GM23338 (cell line): ENCODE measurements around the gene TEX54. TPM values are rescaled to one million over a fixed set of nuclear protein-coding genes. Genes with fewer than 3 reads are reported as not detected.
A peak's percentile ranks its signal among the peaks of the same experiment; 100 is the strongest.

Experiments
- ATAC-seq: fragments of 200-7000 bp; cut with Tn5 transposase; 3 replicates; pipeline ENCODE4 v1.9.1; 2020
- DNase-seq: peaks from one replicate; pipeline ENCODE4 v3.0.0-alpha.2; 2015; ENCODE audit warnings: low spot score
- H2AFZ ChIP-seq: fragments of 200-600 bp; sonication (generic); 2 replicates; pipeline ENCODE4 v1.8.0; 2016; ENCODE audit warnings: antibody characterized with exemption, mild to moderate bottlenecking, moderate library complexity
- H3F3A ChIP-seq: fragments of 200-600 bp; sonication (generic); replicated peaks from 2 replicates; pipeline ENCODE4 v1.8.0; 2017; ENCODE audit warnings: antibody characterized with exemption, mixed run types, low read depth
- H3K27ac ChIP-seq: fragments of 200-600 bp; sonication (generic); 2 replicates; pipeline ENCODE4 v1.6.1; 2016; ENCODE audit warnings: low read depth
- H3K27me3 ChIP-seq: fragments of 200-600 bp; sonication (generic); 2 replicates; pipeline ENCODE4 v1.8.0; 2016; ENCODE audit warnings: mild to moderate bottlenecking, mixed run types, moderate library complexity; ENCODE audit not compliant: insufficient read depth
- H3K36me3 ChIP-seq: fragments of 200-600 bp; sonication (generic); 2 replicates; pipeline ENCODE4 v1.8.0; 2016; ENCODE audit warnings: mild to moderate bottlenecking; ENCODE audit not compliant: insufficient read depth
- H3K4me1 ChIP-seq: fragments of 200-600 bp; sonication (generic); 2 replicates; pipeline ENCODE4 v1.8.0; 2016; ENCODE audit warnings: mild to moderate bottlenecking, moderate library complexity; ENCODE audit not compliant: insufficient read depth
- H3K4me2 ChIP-seq: fragments of 200-600 bp; sonication (generic); 2 replicates; pipeline ENCODE4 v1.7.1; 2017; ENCODE audit warnings: mixed run types
- H3K4me3 ChIP-seq: fragments of 200-600 bp; sonication (generic); 2 replicates; pipeline ENCODE4 v1.6.1; 2016; ENCODE audit warnings: mixed run types
- H3K79me2 ChIP-seq: fragments of 200-600 bp; sonication (generic); replicated peaks from 2 replicates; pipeline ENCODE4 v1.8.0; 2017; ENCODE audit warnings: mild to moderate bottlenecking; ENCODE audit not compliant: insufficient read depth
- H3K9me2 ChIP-seq: fragments of 200-600 bp; sonication (generic); 2 replicates; pipeline ENCODE4 v1.8.0; 2017; ENCODE audit not compliant: insufficient read depth
- H4K20me1 ChIP-seq: fragments of 200-600 bp; sonication (generic); replicated peaks from 2 replicates; pipeline ENCODE4 v1.8.0; 2017; ENCODE audit warnings: mild to moderate bottlenecking; ENCODE audit not compliant: insufficient read depth
- H3K27ac Mint-ChIP-seq: 2 replicates; pipeline ENCODE4 v1.8.0; 2020; ENCODE audit warnings: inconsistent platforms, mild to moderate bottlenecking, moderate library complexity, mixed read lengths
- H3K27me3 Mint-ChIP-seq: 3 replicates; pipeline ENCODE4 v1.8.0; 2022; ENCODE audit warnings: low read depth, mild to moderate bottlenecking, moderate library complexity, mixed read lengths, inconsistent platforms; ENCODE audit not compliant: insufficient read depth, poor library complexity
- H3K36me3 Mint-ChIP-seq: 3 replicates; pipeline ENCODE4 v1.8.0; 2021; ENCODE audit warnings: low read depth, mild to moderate bottlenecking, inconsistent platforms, moderate library complexity, mixed read lengths
- H3K4me1 Mint-ChIP-seq: 3 replicates; pipeline ENCODE4 v1.8.0; 2020; ENCODE audit warnings: mild to moderate bottlenecking, inconsistent platforms, mixed read lengths
- H3K4me3 Mint-ChIP-seq: 3 replicates; pipeline ENCODE4 v1.8.0; 2021; ENCODE audit warnings: moderate library complexity, mild to moderate bottlenecking, inconsistent platforms, mixed read lengths
- H3K9me3 Mint-ChIP-seq: 3 replicates; pipeline ENCODE4 v1.8.0; 2020; ENCODE audit warnings: moderate library complexity, mild to moderate bottlenecking, inconsistent platforms, mixed read lengths
- CREB1 ChIP-seq: fragments of 250-450 bp; sonication (Bioruptor Pico); IDR thresholded peaks from 2 replicates; pipeline ENCODE4 v1.5.0; 2020; ENCODE audit warnings: low read depth, mild to moderate bottlenecking, moderate library complexity
- CTCF ChIP-seq, 2 experiments: fragments of 200-600 bp in 1 of 2; sonication (generic) in 1 of 2; conservative IDR thresholded peaks; 2 replicates each; pipeline versions ENCODE4 v1.5.1 to v1.6.1; 2016 to 2017; ENCODE audit warnings: antibody characterized with exemption in 2 of 2, low read depth in 2 of 2, mild to moderate bottlenecking in 2 of 2, moderate library complexity in 1 of 2
- ETS1 ChIP-seq: IDR thresholded peaks from 2 replicates; pipeline ENCODE4 v1.6.1; 2016; ENCODE audit warnings: antibody characterized with exemption
- EZH2 ChIP-seq: fragments of 200-600 bp; sonication (generic); IDR thresholded peaks from one replicate; pipeline ENCODE4 v1.8.0; 2017; ENCODE audit warnings: antibody characterized with exemption, mild to moderate bottlenecking, low read depth; ENCODE audit not compliant: unreplicated experiment
- EZH2phosphoT487 ChIP-seq: fragments of 200-600 bp; sonication (generic); IDR thresholded peaks from one replicate; pipeline ENCODE4 v1.8.1; 2018; ENCODE audit warnings: antibody characterized with exemption; ENCODE audit not compliant: unreplicated experiment
- JUNB ChIP-seq: IDR thresholded peaks from one replicate; pipeline ENCODE4 v1.6.1; 2016; ENCODE audit warnings: antibody characterized with exemption; ENCODE audit not compliant: unreplicated experiment
- NANOG ChIP-seq: IDR thresholded peaks from 2 replicates; pipeline ENCODE4 v1.6.1; 2016; ENCODE audit warnings: antibody characterized with exemption, borderline replicate concordance
- POLR2AphosphoS5 ChIP-seq: IDR thresholded peaks from 2 replicates; pipeline ENCODE4 v1.6.1; 2016; ENCODE audit warnings: antibody characterized with exemption, low read depth
- REST ChIP-seq: IDR thresholded peaks from one replicate; pipeline ENCODE4 v1.6.1; 2018; ENCODE audit warnings: antibody characterized with exemption; ENCODE audit not compliant: unreplicated experiment
- STAT1 ChIP-seq: IDR thresholded peaks from one replicate; pipeline ENCODE4 v1.6.1; 2016; ENCODE audit warnings: antibody characterized with exemption; ENCODE audit not compliant: unreplicated experiment
- ZNF114 ChIP-seq: fragments of 250-450 bp; sonication (Bioruptor Pico); IDR thresholded peaks from 2 replicates; pipeline ENCODE4 v1.5.0; 2020; ENCODE audit warnings: mild to moderate bottlenecking, moderate library complexity
- ZNF331 ChIP-seq: fragments of 250-450 bp; sonication (Bioruptor Pico); IDR thresholded peaks from 2 replicates; pipeline ENCODE4 v1.5.0; 2020; ENCODE audit warnings: low read depth, mild to moderate bottlenecking, moderate library complexity
- ZNF462 ChIP-seq: fragments of 250-450 bp; sonication (Bioruptor Pico); IDR thresholded peaks from 2 replicates; pipeline ENCODE4 v1.5.0; 2020; ENCODE audit warnings: mild to moderate bottlenecking, moderate library complexity
- polyA plus RNA-seq: library from polyadenylated mRNA; unstranded; fragments of >200 nt; fragmentation: Nextera tagmentation; extraction: Ambion mirVana; gene quantifications from 2 replicates; pipeline ENCODE4 v1.2.1, GENCODE V29; 2016
- total RNA-seq: library from RNA; depleted of rRNA; stranded (reverse); fragments of >200 nt; shearing (Covaris generic); gene quantifications from 2 replicates; pipeline ENCODE4 v1.2.3, GENCODE V29; 2014

The TEX54 gene
- total and polyA plus RNA-seq, 2 experiments from 2014 or later, result 1.9 TPM; not detected in 1

GRCh38 chr11:62789576-62789975 lies 43.1 kb downstream of the TEX54 start:
- H3F3A ChIP-seq, result peaks cover 67% of the 10 kb centered on the region
- H4K20me1 ChIP-seq, result peaks cover 3% of the 10 kb centered on the region
- no peaks in the 10 kb centered on the region for H3K27me3 ChIP-seq
- H3K4me3 ChIP-seq, result no peak overlapping the region
- H3K27me3 Mint-ChIP-seq, result peaks cover 21% of the 10 kb centered on the region
- H3K36me3 ChIP-seq, result peaks cover 25% of the 10 kb centered on the region
- no peak for ATAC-seq
- H3K27ac Mint-ChIP-seq, result no peak overlapping the region
- peak overlapping the region; percentile 93; the same call in 2 of the 3 replicates for H3K4me3 Mint-ChIP-seq
- no peak overlapping the region for H3K27ac ChIP-seq
- no peak overlapping the region for H2AFZ ChIP-seq
- peaks cover 40% of the 10 kb centered on the region for H3K79me2 ChIP-seq
- no peak overlapping the region for H3K4me2 ChIP-seq
- H3K4me1 Mint-ChIP-seq, result peaks cover 29% of the 10 kb centered on the region
- peaks cover 11% of the 10 kb centered on the region; the same call in 1 of the 2 replicates for H3K4me1 ChIP-seq
- no peaks in the 10 kb centered on the region for H3K9me2 ChIP-seq
- H3K36me3 Mint-ChIP-seq, result peaks cover 70% of the 10 kb centered on the region
- no peak for DNase-seq
- TF ChIP-seq ZNF331 (CRISPR knock-in tag) (no peak), ZNF114 (CRISPR knock-in tag) (no peak), ETS1 (no peak), CTCF (conservative IDR thresholded peaks at IDR 0.05; ENCODE audit: low read depth in 2 of 2) (no peak), POLR2AphosphoS5 (no peak), CREB1 (no peak), JUNB (no peak), STAT1 (no peak), NANOG (no peak), REST (no peak), EZH2phosphoT487 (no peak), EZH2 (no peak), ZNF462 (CRISPR knock-in tag) (no peak)
- H3K9me3 Mint-ChIP-seq, result no peaks in the 10 kb centered on the region; the same call in 2 of the 3 replicates
